ENCODE measurements around the gene SLC49A4. TPM values are rescaled to one million over a fixed set of nuclear protein-coding genes. Genes with fewer than 3 reads are reported as not detected.

SLC49A4 gene
- total RNA-seq, 1 donor from 2014 or later: 18.0 TPM

- DNase-seq (ENCODE audit: low read depth) (peak; percentile 61), FAIRE-seq (no peak)
- H3K4me1 ChIP-seq (ENCODE audit: insufficient read depth, low read length): no peaks in the 10 kb centered on the region
- H3K9ac ChIP-seq (ENCODE audit: low read length): no peak overlapping the region
- no peak overlapping the region for H2AFZ ChIP-seq (ENCODE audit: low read depth, low read length)
- H3K36me3 Mint-ChIP-seq (ENCODE audit: low read depth, unreplicated experiment): peaks cover 3% of the 10 kb centered on the region
- H3K9me3 Mint-ChIP-seq (ENCODE audit: unreplicated experiment): no peaks in the 10 kb centered on the region
- peak overlapping the region; percentile 16 for H3K27ac Mint-ChIP-seq (ENCODE audit: unreplicated experiment)
- H3K27me3 ChIP-seq (ENCODE audit: insufficient read depth, low read length): no peaks in the 10 kb centered on the region
- TF ChIP-seq CTCF (IDR thresholded peaks at IDR 0.05; ENCODE audit: insufficient read depth, low read depth, low read length): no peak
- TF ChIP-seq EZH2 (IDR thresholded peaks at IDR 0.05; ENCODE audit: insufficient read depth, low read length): no peak
- no peaks in the 10 kb centered on the region for H3K79me2 ChIP-seq (ENCODE audit: insufficient read depth, low read length)
- H3K4me3 Mint-ChIP-seq (ENCODE audit: unreplicated experiment): no peak overlapping the region
- no peaks in the 10 kb centered on the region for H3K36me3 ChIP-seq (ENCODE audit: insufficient read depth, low read length)
- no peaks in the 10 kb centered on the region for H3K9me3 ChIP-seq (ENCODE audit: insufficient read depth, low read depth, low read length)
- H3K4me1 Mint-ChIP-seq (ENCODE audit: low read depth, unreplicated experiment): peaks cover 7% of the 10 kb centered on the region
- no peak overlapping the region for H3K27ac ChIP-seq (ENCODE audit: low read depth, low read length)
- H3K4me2 ChIP-seq (ENCODE audit: low read length): no peak overlapping the region
- no peaks in the 10 kb centered on the region for H3K27me3 Mint-ChIP-seq (ENCODE audit: low read depth, unreplicated experiment)
- no peaks in the 10 kb centered on the region for H4K20me1 ChIP-seq (ENCODE audit: insufficient read depth, low read length)
- H3K4me3 ChIP-seq (ENCODE audit: insufficient read depth, low read depth, low read length): no peak overlapping the region
These were observed 20.3 kb upstream of the SLC49A4 start for GRCh38 chr3:122774564-122774963.

GRCh38 chr3:122776675-122777468, 18.0 kb upstream of the SLC49A4 start:
- Mint-ChIP-seq H3K27me3 (ENCODE audit: low read depth, unreplicated experiment) (no peaks in the 10 kb centered on the region), H3K4me3 (ENCODE audit: unreplicated experiment) (no peak overlapping the region), H3K9me3 (ENCODE audit: unreplicated experiment) (no peaks in the 10 kb centered on the region), H3K4me1 (ENCODE audit: low read depth, unreplicated experiment) (peaks cover 7% of the 10 kb centered on the region), H3K36me3 (ENCODE audit: low read depth, unreplicated experiment) (no peaks in the 10 kb centered on the region), H3K27ac (ENCODE audit: unreplicated experiment) (no peak overlapping the region)
- no peak overlapping the region for H3K4me3 ChIP-seq (ENCODE audit: insufficient read depth, low read depth, low read length)
- H4K20me1 ChIP-seq (ENCODE audit: insufficient read depth, low read length): no peaks in the 10 kb centered on the region
- no peak overlapping the region for H3K9ac ChIP-seq (ENCODE audit: low read length)
- H3K9me3 ChIP-seq (ENCODE audit: insufficient read depth, low read depth, low read length): no peaks in the 10 kb centered on the region
- DNase-seq (ENCODE audit: low read depth) (no peak), FAIRE-seq (no peak)
- H3K27ac ChIP-seq (ENCODE audit: low read depth, low read length): no peak overlapping the region
- no peak overlapping the region for H2AFZ ChIP-seq (ENCODE audit: low read depth, low read length)
- H3K4me1 ChIP-seq (ENCODE audit: insufficient read depth, low read length): no peaks in the 10 kb centered on the region
- no peak overlapping the region for H3K4me2 ChIP-seq (ENCODE audit: low read length)
- TF ChIP-seq CTCF (IDR thresholded peaks at IDR 0.05; ENCODE audit: insufficient read depth, low read depth, low read length) (no peak), EZH2 (IDR thresholded peaks at IDR 0.05; ENCODE audit: insufficient read depth, low read length) (no peak)
- no peaks in the 10 kb centered on the region for H3K27me3 ChIP-seq (ENCODE audit: insufficient read depth, low read length)
- no peaks in the 10 kb centered on the region for H3K36me3 ChIP-seq (ENCODE audit: insufficient read depth, low read length)
- no peaks in the 10 kb centered on the region for H3K79me2 ChIP-seq (ENCODE audit: insufficient read depth, low read length)

GRCh38 chr3:122777563-122777962, 17.3 kb upstream of the SLC49A4 start:
- Mint-ChIP-seq H3K4me3 (ENCODE audit: unreplicated experiment) (no peak overlapping the region), H3K27ac (ENCODE audit: unreplicated experiment) (no peak overlapping the region), H3K9me3 (ENCODE audit: unreplicated experiment) (no peaks in the 10 kb centered on the region), H3K36me3 (ENCODE audit: low read depth, unreplicated experiment) (no peaks in the 10 kb centered on the region), H3K27me3 (ENCODE audit: low read depth, unreplicated experiment) (no peaks in the 10 kb centered on the region), H3K4me1 (ENCODE audit: low read depth, unreplicated experiment) (peaks cover 7% of the 10 kb centered on the region)
- H3K4me2 ChIP-seq (ENCODE audit: low read length): no peak overlapping the region
- no peaks in the 10 kb centered on the region for H3K4me1 ChIP-seq (ENCODE audit: insufficient read depth, low read length)
- no peaks in the 10 kb centered on the region for H3K27me3 ChIP-seq (ENCODE audit: insufficient read depth, low read length)
- H3K27ac ChIP-seq (ENCODE audit: low read depth, low read length): no peak overlapping the region
- H3K9me3 ChIP-seq (ENCODE audit: insufficient read depth, low read depth, low read length): no peaks in the 10 kb centered on the region
- H4K20me1 ChIP-seq (ENCODE audit: insufficient read depth, low read length): no peaks in the 10 kb centered on the region
- TF ChIP-seq CTCF (IDR thresholded peaks at IDR 0.05; ENCODE audit: insufficient read depth, low read depth, low read length): no peak
- TF ChIP-seq EZH2 (IDR thresholded peaks at IDR 0.05; ENCODE audit: insufficient read depth, low read length): no peak
- FAIRE-seq (no peak), DNase-seq (ENCODE audit: low read depth) (no peak)
- H3K9ac ChIP-seq (ENCODE audit: low read length): no peak overlapping the region
- no peak overlapping the region for H2AFZ ChIP-seq (ENCODE audit: low read depth, low read length)
- no peaks in the 10 kb centered on the region for H3K79me2 ChIP-seq (ENCODE audit: insufficient read depth, low read length)
- H3K4me3 ChIP-seq (ENCODE audit: insufficient read depth, low read depth, low read length): no peak overlapping the region
- no peaks in the 10 kb centered on the region for H3K36me3 ChIP-seq (ENCODE audit: insufficient read depth, low read length)
